H9 (cell line): ENCODE measurements around the gene FCMR. TPM values are rescaled to one million over a fixed set of nuclear protein-coding genes. Genes with fewer than 3 reads are reported as not detected.

ENCODE experiments used
- DNase-seq: peaks from one replicate; pipeline ENCODE4 v3.0.0-alpha.2; 2017
- H2AFZ ChIP-seq: one replicate; pipeline ENCODE4 v1.6.1; 2013; ENCODE audit warnings: mild to moderate bottlenecking, low read length, control low read depth, moderate library complexity
- H2AK5ac ChIP-seq: 2 replicates; pipeline ENCODE4 v1.6.1; 2013; ENCODE audit warnings: low read length, control low read depth, mixed read lengths; ENCODE audit not compliant: insufficient read length
- H2BK120ac ChIP-seq: one replicate; pipeline ENCODE4 v1.6.1; 2013; ENCODE audit warnings: low read depth, mild to moderate bottlenecking, low read length, control low read depth, inconsistent platforms; ENCODE audit not compliant: poor library complexity, severe bottlenecking
- H2BK12ac ChIP-seq: 2 replicates; pipeline ENCODE4 v1.6.1; 2013; ENCODE audit warnings: low read length, control low read depth, mixed read lengths, low read depth; ENCODE audit not compliant: insufficient read length
- H2BK15ac ChIP-seq: 2 replicates; pipeline ENCODE4 v1.6.1; 2013; ENCODE audit warnings: low read depth, low read length, control low read depth
- H2BK20ac ChIP-seq: one replicate; pipeline ENCODE4 v1.6.1; 2013; ENCODE audit warnings: low read depth, mild to moderate bottlenecking, low read length, control low read depth, inconsistent platforms; ENCODE audit not compliant: poor library complexity, severe bottlenecking
- H2BK5ac ChIP-seq: 2 replicates; pipeline ENCODE4 v1.6.1; 2013; ENCODE audit warnings: low read length, control low read depth, mixed read lengths; ENCODE audit not compliant: insufficient read length
- H3K14ac ChIP-seq: 2 replicates; pipeline ENCODE4 v1.6.1; 2013; ENCODE audit warnings: low read length, control low read depth; ENCODE audit not compliant: insufficient read depth
- H3K18ac ChIP-seq: 2 replicates; pipeline ENCODE4 v1.6.1; 2013; ENCODE audit warnings: low read depth, mild to moderate bottlenecking, mixed read lengths, low read length, control low read depth; ENCODE audit not compliant: insufficient read length
- H3K23ac ChIP-seq: 2 replicates; pipeline ENCODE4 v1.6.1; 2013; ENCODE audit warnings: low read length, control low read depth, mixed read lengths, low read depth; ENCODE audit not compliant: insufficient read length
- H3K23me2 ChIP-seq: 2 replicates; pipeline ENCODE4 v1.6.1; 2013; ENCODE audit warnings: low read depth, mild to moderate bottlenecking, mixed read lengths, low read length, control low read depth; ENCODE audit not compliant: insufficient read length, poor library complexity, severe bottlenecking
- H3K27ac ChIP-seq: 2 replicates; pipeline ENCODE4 v1.5.1; 2013; ENCODE audit warnings: low read length, control low read depth, mixed read lengths, low read depth; ENCODE audit not compliant: insufficient read length
- H3K27me3 ChIP-seq: 2 replicates; pipeline ENCODE4 v1.6.1; 2013; ENCODE audit warnings: low read length, control low read depth, inconsistent platforms; ENCODE audit not compliant: insufficient read depth
- H3K4ac ChIP-seq: 2 replicates; pipeline ENCODE4 v1.6.1; 2013; ENCODE audit warnings: low read depth, mild to moderate bottlenecking, control low read depth, inconsistent platforms, low read length, moderate library complexity
- H3K4me1 ChIP-seq: 2 replicates; pipeline ENCODE4 v1.6.1; 2013; ENCODE audit warnings: low read length, control low read depth, inconsistent platforms; ENCODE audit not compliant: insufficient read depth
- H3K4me2 ChIP-seq: 2 replicates; pipeline ENCODE4 v1.6.1; 2013; ENCODE audit warnings: low read length, control low read depth, mixed read lengths; ENCODE audit not compliant: insufficient read length, insufficient read depth
- H3K56ac ChIP-seq: 2 replicates; pipeline ENCODE4 v1.6.1; 2013; ENCODE audit warnings: low read depth, mild to moderate bottlenecking, mixed read lengths, low read length, control low read depth; ENCODE audit not compliant: insufficient read length
- H3K79me1 ChIP-seq: 2 replicates; pipeline ENCODE4 v1.6.1; 2013; ENCODE audit warnings: low read depth, mild to moderate bottlenecking, moderate library complexity, low read length, control low read depth, inconsistent platforms; ENCODE audit not compliant: insufficient read depth, poor library complexity, severe bottlenecking
- H3K79me2 ChIP-seq: 2 replicates; pipeline ENCODE4 v1.6.1; 2013; ENCODE audit warnings: low read length, control low read depth, inconsistent platforms; ENCODE audit not compliant: insufficient read depth
- H3K9ac ChIP-seq: 2 replicates; pipeline ENCODE4 v1.6.1; 2013; ENCODE audit warnings: low read length, control low read depth, mixed read lengths; ENCODE audit not compliant: insufficient read length; ENCODE audit errors: extremely low read depth
- H3K9me3 ChIP-seq: one replicate; pipeline ENCODE4 v1.6.1; 2013; ENCODE audit warnings: low read depth, low read length, inconsistent platforms; ENCODE audit not compliant: control insufficient read depth
- H3T11ph ChIP-seq: one replicate; pipeline ENCODE4 v1.6.1; 2013; ENCODE audit warnings: mild to moderate bottlenecking, low read length, control low read depth, inconsistent platforms
- H4K20me1 ChIP-seq: one replicate; pipeline ENCODE4 v1.6.1; 2013; ENCODE audit not compliant: control insufficient read depth, insufficient read length, insufficient read depth
- H4K5ac ChIP-seq: 2 replicates; pipeline ENCODE4 v1.6.1; 2013; ENCODE audit warnings: low read depth, mild to moderate bottlenecking, mixed read lengths, low read length, control low read depth; ENCODE audit not compliant: insufficient read length
- H4K8ac ChIP-seq: replicated peaks from 2 replicates; pipeline ENCODE4 v1.6.1; 2013; ENCODE audit warnings: low read length, control low read depth, mixed read lengths, low read depth; ENCODE audit not compliant: insufficient read length
- H4K91ac ChIP-seq: 2 replicates; pipeline ENCODE4 v1.6.1; 2013; ENCODE audit warnings: low read depth, mild to moderate bottlenecking, moderate library complexity, mixed read lengths, low read length, control low read depth; ENCODE audit not compliant: insufficient read length
- H3K27ac Mint-ChIP-seq, 3 experiments: 2 replicates in 2 of 3; 3 replicates in 1 of 3; pipeline ENCODE4 v1.8.0; 2020 to 2021; ENCODE audit warnings: mixed read lengths in 3 of 3, mild to moderate bottlenecking in 1 of 3, moderate library complexity in 1 of 3
- H3K27me3 Mint-ChIP-seq: 2 replicates; pipeline ENCODE4 v1.8.0; 2021; ENCODE audit warnings: low read depth, mild to moderate bottlenecking, moderate library complexity, mixed read lengths
- H3K36me3 Mint-ChIP-seq, 3 experiments: 2 replicates in 2 of 3; 3 replicates in 1 of 3; pipeline ENCODE4 v1.8.0; 2020 to 2021; ENCODE audit warnings: low read depth in 3 of 3, mixed read lengths in 3 of 3; ENCODE audit not compliant: insufficient read depth in 1 of 3
- H3K4me1 Mint-ChIP-seq, 2 experiments: 2 replicates each; pipeline ENCODE4 v1.8.0; 2020; ENCODE audit warnings: mixed read lengths in 2 of 2
- H3K4me3 Mint-ChIP-seq, 2 experiments: 2 replicates in 1 of 2; 3 replicates in 1 of 2; pipeline ENCODE4 v1.8.0; 2020 to 2021; ENCODE audit warnings: mild to moderate bottlenecking in 2 of 2, mixed read lengths in 2 of 2, moderate library complexity in 1 of 2
- H3K9me3 Mint-ChIP-seq, 2 experiments: 2 replicates in 1 of 2; 3 replicates in 1 of 2; pipeline ENCODE4 v1.8.0; 2020; ENCODE audit warnings: mild to moderate bottlenecking in 2 of 2, mixed read lengths in 2 of 2, moderate library complexity in 1 of 2
- WGBS: extraction: QIAGEN DNeasy Blood & Tissue Kit; methylation state at CpG from one replicate; pipeline ENCODE4 v1.1.7; 2013; ENCODE audit warnings: missing lambda C conversion rate, low lambda C conversion rate, mixed read lengths; ENCODE audit not compliant: insufficient read length; ENCODE audit errors: extremely low coverage; 5-methylcytosine and 5-hydroxymethylcytosine counted together
- total RNA-seq: library from RNA; stranded (reverse); gene quantifications from 2 replicates; pipeline ENCODE4 v1.2.1, GENCODE V29; 2021
- TF ChIP-seq, protein P1 (sequence below): fragments of 200-600 bp; sonication (generic); conservative IDR thresholded peaks from 3 replicates; pipeline ENCODE4 v1.8.0; 2021; ENCODE audit warnings: antibody characterized with exemption, mild to moderate bottlenecking

The FCMR gene
- total RNA-seq, 1 experiment from 2014 or later: not detected

- H3K36me3 Mint-ChIP-seq: no peaks in the 10 kb centered on the region; a peak in 1 of 7 replicates
- no peaks in the 10 kb centered on the region for H3K79me1 ChIP-seq
- no peak overlapping the region for H4K8ac ChIP-seq
- no CpG with 5 or more reads among the region's 2 CpGs for WGBS
- no peak for DNase-seq
- H3K18ac ChIP-seq: no peak overlapping the region
- H3K23ac ChIP-seq: no peak overlapping the region
- H3K4me1 Mint-ChIP-seq: no peaks in the 10 kb centered on the region; a peak in 1 of 4 replicates
- no peaks in the 10 kb centered on the region for H3K27me3 ChIP-seq
- H3K56ac ChIP-seq: no peak overlapping the region
- H3K79me2 ChIP-seq: no peaks in the 10 kb centered on the region
- no peak overlapping the region for H3T11ph ChIP-seq
- peaks cover 20% of the 10 kb centered on the region for H3K27me3 Mint-ChIP-seq
- H2AFZ ChIP-seq: no peak overlapping the region
- H3K27ac Mint-ChIP-seq: peak overlapping the region in 1 of 3 experiments; percentile 10; a peak in 1 of 7 replicates
- no peak overlapping the region for H3K4me3 Mint-ChIP-seq
- no peak overlapping the region for H4K5ac ChIP-seq
- no peak overlapping the region for H2BK15ac ChIP-seq
- no peak overlapping the region for H3K9ac ChIP-seq
- no peaks in the 10 kb centered on the region for H3K9me3 Mint-ChIP-seq
- H4K20me1 ChIP-seq: no peaks in the 10 kb centered on the region
- H2BK20ac ChIP-seq: no peak overlapping the region
- H2AK5ac ChIP-seq: no peak overlapping the region
- no peak overlapping the region for H3K4me2 ChIP-seq
- H3K27ac ChIP-seq: no peak overlapping the region
- H2BK12ac ChIP-seq: no peak overlapping the region
- no peaks in the 10 kb centered on the region for H3K9me3 ChIP-seq
- TF ChIP-seq, protein P1, sequence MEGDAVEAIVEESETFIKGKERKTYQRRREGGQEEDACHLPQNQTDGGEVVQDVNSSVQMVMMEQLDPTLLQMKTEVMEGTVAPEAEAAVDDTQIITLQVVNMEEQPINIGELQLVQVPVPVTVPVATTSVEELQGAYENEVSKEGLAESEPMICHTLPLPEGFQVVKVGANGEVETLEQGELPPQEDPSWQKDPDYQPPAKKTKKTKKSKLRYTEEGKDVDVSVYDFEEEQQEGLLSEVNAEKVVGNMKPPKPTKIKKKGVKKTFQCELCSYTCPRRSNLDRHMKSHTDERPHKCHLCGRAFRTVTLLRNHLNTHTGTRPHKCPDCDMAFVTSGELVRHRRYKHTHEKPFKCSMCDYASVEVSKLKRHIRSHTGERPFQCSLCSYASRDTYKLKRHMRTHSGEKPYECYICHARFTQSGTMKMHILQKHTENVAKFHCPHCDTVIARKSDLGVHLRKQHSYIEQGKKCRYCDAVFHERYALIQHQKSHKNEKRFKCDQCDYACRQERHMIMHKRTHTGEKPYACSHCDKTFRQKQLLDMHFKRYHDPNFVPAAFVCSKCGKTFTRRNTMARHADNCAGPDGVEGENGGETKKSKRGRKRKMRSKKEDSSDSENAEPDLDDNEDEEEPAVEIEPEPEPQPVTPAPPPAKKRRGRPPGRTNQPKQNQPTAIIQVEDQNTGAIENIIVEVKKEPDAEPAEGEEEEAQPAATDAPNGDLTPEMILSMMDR: no peak
- H3K4me1 ChIP-seq: no peaks in the 10 kb centered on the region
- no peak overlapping the region for H2BK5ac ChIP-seq
- H2BK120ac ChIP-seq: no peak overlapping the region
- no peak overlapping the region for H4K91ac ChIP-seq
- H3K4ac ChIP-seq: no peak overlapping the region
- no peaks in the 10 kb centered on the region for H3K23me2 ChIP-seq
- H3K14ac ChIP-seq: no peak overlapping the region
Observed at GRCh38 chr1:206971029-206971655, 49.4 kb upstream of the FCMR start.
